Caco-2 (cell line): Measurements from ENCODE around the gene NFKB1. TPM values are rescaled to one million over a fixed set of nuclear protein-coding genes. Genes with fewer than 3 reads are reported as not detected.
"Not testable (repeated sequence)": the region's sequence is repeated elsewhere in the genome, so short reads cannot be mapped to it uniquely, and the experiment has no call there.

ENCODE experiments used
- BruUV-seq: library from RNA; stranded (reverse); fragments of 400-500 nt; replicated peaks from 2 replicates; lab custom pipeline; 2021; lab: Mats Ljungman, UMichigan
- CTCF ChIA-PET: fragments of 300-600 bp; sonication (Branson Sonifier 250); formaldehyde crosslinking; loops from one replicate; lab custom pipeline; 2022; ENCODE audit warnings: antibody characterized with exemption; lab: Charles Lee
- POLR2A ChIA-PET: fragments of 300-600 bp; sonication (Branson Sonifier 250); formaldehyde crosslinking; loops from one replicate; lab custom pipeline; 2022; ENCODE audit warnings: antibody characterized with exemption; lab: Charles Lee
- DNase-seq, 2 experiments: peaks; one replicate each; pipeline versions ENCODE4 v3.0.0 to v3.0.0-alpha.2; 2020 to 2022
- H3K27me3 ChIP-seq: replicated peaks from 2 replicates; pipeline ENCODE4 v1.6.0; 2011; ENCODE audit warnings: low read length; ENCODE audit not compliant: control insufficient read depth, insufficient read depth
- H3K36me3 ChIP-seq: 2 replicates; pipeline ENCODE4 v1.5.1; 2011; ENCODE audit warnings: low read length; ENCODE audit not compliant: control insufficient read depth, insufficient read depth
- H3K4me1 ChIP-seq: fragments of 250-450 bp; sonication (Bioruptor Pico); 2 replicates; pipeline ENCODE4 v1.5.1; 2020; ENCODE audit warnings: mild to moderate bottlenecking
- H3K4me3 ChIP-seq: 2 replicates; pipeline ENCODE4 v1.5.1; 2011; ENCODE audit warnings: low read depth, mild to moderate bottlenecking, control low read depth, low read length
- H3K9me3 ChIP-seq: fragments of 250-450 bp; sonication (Bioruptor Pico); 2 replicates; pipeline ENCODE4 v1.5.1; 2020; ENCODE audit warnings: mild to moderate bottlenecking, moderate library complexity
- H3K27ac Mint-ChIP-seq: one replicate; pipeline ENCODE4 v1.8.0; 2022; ENCODE audit warnings: mixed read lengths; ENCODE audit not compliant: unreplicated experiment
- H3K27me3 Mint-ChIP-seq: one replicate; pipeline ENCODE4 v1.8.0; 2022; ENCODE audit warnings: mixed read lengths; ENCODE audit not compliant: insufficient read depth, unreplicated experiment
- H3K36me3 Mint-ChIP-seq: one replicate; pipeline ENCODE4 v1.8.0; 2022; ENCODE audit warnings: mild to moderate bottlenecking, mixed read lengths; ENCODE audit not compliant: insufficient read depth, unreplicated experiment
- H3K4me1 Mint-ChIP-seq: one replicate; pipeline ENCODE4 v1.8.0; 2022; ENCODE audit warnings: low read depth, mixed read lengths; ENCODE audit not compliant: unreplicated experiment
- H3K4me3 Mint-ChIP-seq: one replicate; pipeline ENCODE4 v1.8.0; 2022; ENCODE audit warnings: mild to moderate bottlenecking, moderate library complexity, mixed read lengths; ENCODE audit not compliant: unreplicated experiment
- H3K9me3 Mint-ChIP-seq: one replicate; pipeline ENCODE4 v1.8.0; 2022; ENCODE audit warnings: mixed read lengths; ENCODE audit not compliant: unreplicated experiment
- intact Hi-C: fragments of 100-400 bp; cut with micrococcal nuclease; formaldehyde crosslinking; loops from one replicate; pipeline ENCODE4 v1.10.0; 2022; ENCODE audit not compliant: unreplicated experiment
- total RNA-seq: library from RNA; stranded (reverse); gene quantifications from 2 replicates; pipeline ENCODE4 v1.2.3, GENCODE V29; 2022
- TF ChIP-seq, protein P1 (sequence below), 2 experiments: fragments of 200-600 bp in 1 of 2; IDR thresholded peaks; 1 replicate in 1 of 2; 2 replicates in 1 of 2; pipeline versions ENCODE4 v1.5.1 to v1.8.0; 2011 to 2022; ENCODE audit warnings: antibody characterized with exemption in 1 of 2, control low read depth in 1 of 2, inconsistent platforms in 1 of 2, low read depth in 1 of 2, low read length in 1 of 2, mild to moderate bottlenecking in 1 of 2, moderate library complexity in 1 of 2; ENCODE audit not compliant: insufficient read depth in 1 of 2, severe bottlenecking in 1 of 2, unreplicated experiment in 1 of 2

Gene NFKB1
- total RNA-seq, 1 experiment from 2014 or later, result 33.0 TPM

DNA sequence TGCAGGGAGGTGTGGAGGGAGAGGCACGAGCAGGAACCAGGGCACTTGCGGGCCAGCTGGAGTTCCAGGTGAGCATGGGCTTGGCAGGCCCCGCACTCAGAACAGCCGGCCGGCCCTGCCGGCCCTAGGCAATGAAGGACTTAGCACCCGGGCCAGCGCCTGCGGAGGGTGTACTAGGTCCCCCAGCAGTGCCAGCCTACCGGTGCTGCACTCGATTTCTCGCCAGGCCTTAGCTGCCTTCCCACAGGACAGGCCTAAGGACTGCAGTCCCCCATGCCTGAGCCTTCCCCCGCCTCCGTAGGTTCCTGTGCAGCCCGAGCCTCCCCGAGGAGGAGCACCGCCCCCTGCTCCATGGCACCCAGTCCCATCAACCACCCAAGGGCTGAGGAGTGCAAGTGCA lies 18.0 kb upstream of the NFKB1 start:
- no peaks in the 10 kb centered on the region for H3K4me1 Mint-ChIP-seq
- peaks cover 26% of the 10 kb centered on the region for H3K9me3 Mint-ChIP-seq
- no peak for DNase-seq
- H3K36me3 Mint-ChIP-seq, result no peaks in the 10 kb centered on the region
- Histone ChIP-seq H3K9me3 (no peaks in the 10 kb centered on the region; the same call in 1 of the 2 replicates), H3K4me3 (no peak overlapping the region), H3K27me3 (no peaks in the 10 kb centered on the region), H3K36me3 (no peaks in the 10 kb centered on the region), H3K4me1 (no peaks in the 10 kb centered on the region)
- no peak overlapping the region for H3K4me3 Mint-ChIP-seq
- BruUV-seq, result no TSS peak
- TF ChIP-seq, protein P1, sequence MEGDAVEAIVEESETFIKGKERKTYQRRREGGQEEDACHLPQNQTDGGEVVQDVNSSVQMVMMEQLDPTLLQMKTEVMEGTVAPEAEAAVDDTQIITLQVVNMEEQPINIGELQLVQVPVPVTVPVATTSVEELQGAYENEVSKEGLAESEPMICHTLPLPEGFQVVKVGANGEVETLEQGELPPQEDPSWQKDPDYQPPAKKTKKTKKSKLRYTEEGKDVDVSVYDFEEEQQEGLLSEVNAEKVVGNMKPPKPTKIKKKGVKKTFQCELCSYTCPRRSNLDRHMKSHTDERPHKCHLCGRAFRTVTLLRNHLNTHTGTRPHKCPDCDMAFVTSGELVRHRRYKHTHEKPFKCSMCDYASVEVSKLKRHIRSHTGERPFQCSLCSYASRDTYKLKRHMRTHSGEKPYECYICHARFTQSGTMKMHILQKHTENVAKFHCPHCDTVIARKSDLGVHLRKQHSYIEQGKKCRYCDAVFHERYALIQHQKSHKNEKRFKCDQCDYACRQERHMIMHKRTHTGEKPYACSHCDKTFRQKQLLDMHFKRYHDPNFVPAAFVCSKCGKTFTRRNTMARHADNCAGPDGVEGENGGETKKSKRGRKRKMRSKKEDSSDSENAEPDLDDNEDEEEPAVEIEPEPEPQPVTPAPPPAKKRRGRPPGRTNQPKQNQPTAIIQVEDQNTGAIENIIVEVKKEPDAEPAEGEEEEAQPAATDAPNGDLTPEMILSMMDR (IDR thresholded peaks at IDR 0.05; ENCODE audit: insufficient read depth in 1 of 2, low read depth in 1 of 2, low read length in 1 of 2, severe bottlenecking in 1 of 2, unreplicated experiment in 1 of 2), result no peak
- intact Hi-C loops, result no loop called here
- CTCF ChIA-PET, result no interaction called here
- H3K27me3 Mint-ChIP-seq, result peaks cover 6% of the 10 kb centered on the region
- no peak overlapping the region for H3K27ac Mint-ChIP-seq
- POLR2A ChIA-PET, result no interaction called here

DNA sequence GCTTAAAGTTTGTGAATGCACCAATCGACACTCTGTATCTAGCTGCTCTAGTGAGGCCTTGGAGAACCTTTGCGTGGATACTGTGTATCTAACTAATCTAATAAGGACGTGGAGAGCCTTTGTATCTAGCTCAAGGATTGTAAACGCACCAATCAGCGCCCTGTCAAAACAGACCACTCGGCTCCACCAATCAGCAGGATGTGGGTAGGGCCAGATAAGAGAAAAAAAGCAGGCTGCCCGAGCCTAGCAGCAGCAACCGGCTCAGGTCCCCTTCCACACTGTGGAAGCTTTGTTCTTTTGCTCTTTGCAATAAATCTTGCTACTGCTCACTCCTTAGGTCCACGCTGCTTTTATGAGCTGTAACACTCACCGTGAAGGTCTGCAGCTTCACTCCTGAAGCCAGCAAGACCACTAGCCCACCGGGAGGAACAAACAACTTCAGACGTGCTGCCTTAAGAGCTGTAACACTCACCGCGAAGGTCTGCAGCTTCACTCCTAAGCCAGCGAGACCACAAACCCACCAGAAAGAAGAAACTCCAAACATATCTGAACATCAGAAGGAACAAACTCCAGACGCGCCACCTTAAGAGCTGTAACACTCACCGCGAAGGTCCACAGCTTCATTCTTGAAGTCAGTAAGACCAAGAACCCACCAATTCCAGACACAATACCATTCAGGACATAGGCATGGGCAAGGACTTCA lies 17.0 kb upstream of the NFKB1 start:
- H3K27ac Mint-ChIP-seq, CTCF ChIA-PET, BruUV-seq: not testable (repeated sequence)

GRCh38 chr4:102492531-102493241 lies 8.5 kb upstream of the NFKB1 start:
- Mint-ChIP-seq H3K4me1 (peaks cover 13% of the 10 kb centered on the region), H3K9me3 (no peaks in the 10 kb centered on the region), H3K27ac (no peak overlapping the region), H3K36me3 (no peaks in the 10 kb centered on the region), H3K4me3 (no peak overlapping the region), H3K27me3 (no peaks in the 10 kb centered on the region)
- POLR2A ChIA-PET, result no interaction called here
- CTCF ChIA-PET, result no interaction called here
- Histone ChIP-seq H3K27me3 (no peaks in the 10 kb centered on the region), H3K36me3 (no peaks in the 10 kb centered on the region), H3K9me3 (no peaks in the 10 kb centered on the region), H3K4me3 (no peak overlapping the region), H3K4me1 (no peaks in the 10 kb centered on the region)
- no peak for DNase-seq
- TF ChIP-seq, protein P1 (IDR thresholded peaks at IDR 0.05; ENCODE audit: insufficient read depth in 1 of 2, low read depth in 1 of 2, low read length in 1 of 2, severe bottlenecking in 1 of 2, unreplicated experiment in 1 of 2), result no peak
- intact Hi-C loops, result no loop called here
- BruUV-seq, result no TSS peak

More for the DNA sequence above, 17.0 kb upstream of the NFKB1 start:
- H3K27me3 Mint-ChIP-seq, H3K9me3 ChIP-seq, H3K4me3 ChIP-seq, H3K36me3 ChIP-seq, H3K4me1 Mint-ChIP-seq, H3K36me3 Mint-ChIP-seq, H3K27me3 ChIP-seq, intact Hi-C loops, H3K4me3 Mint-ChIP-seq, DNase-seq, POLR2A ChIA-PET, H3K4me1 ChIP-seq: not testable (repeated sequence)
- H3K9me3 Mint-ChIP-seq, result peaks cover 21% of the 10 kb centered on the region
